IMR-90 (cell line): ENCODE results near the gene GFM1.

Experiments
- CHD1 ChIP-seq: IDR thresholded peaks from 2 replicates; pipeline ENCODE4 v1.6.1; 2012; ENCODE audit warnings: low read depth, low read length, improper control_type of control experiment
- POLR2A ChIP-seq: IDR thresholded peaks from 2 replicates; pipeline ENCODE4 v1.6.1; 2012; ENCODE audit warnings: mild to moderate bottlenecking, low read depth, low read length
- RFX5 ChIP-seq: IDR thresholded peaks from 2 replicates; pipeline ENCODE4 v1.8.0; 2012; ENCODE audit warnings: low read depth, mild to moderate bottlenecking, low read length, moderate library complexity
- USF2 ChIP-seq: fragments of 150-350 bp; IDR thresholded peaks from 2 replicates; pipeline ENCODE4 v1.6.1; 2017; ENCODE audit warnings: mild to moderate bottlenecking, antibody characterized with exemption, low read length, low read depth
- TF ChIP-seq, protein P1 (sequence below): conservative IDR thresholded peaks from 2 replicates; pipeline ENCODE4 v1.5.1; 2012; ENCODE audit warnings: mild to moderate bottlenecking, low read depth, low read length, improper control_type of control experiment

- TF ChIP-seq, protein P1, sequence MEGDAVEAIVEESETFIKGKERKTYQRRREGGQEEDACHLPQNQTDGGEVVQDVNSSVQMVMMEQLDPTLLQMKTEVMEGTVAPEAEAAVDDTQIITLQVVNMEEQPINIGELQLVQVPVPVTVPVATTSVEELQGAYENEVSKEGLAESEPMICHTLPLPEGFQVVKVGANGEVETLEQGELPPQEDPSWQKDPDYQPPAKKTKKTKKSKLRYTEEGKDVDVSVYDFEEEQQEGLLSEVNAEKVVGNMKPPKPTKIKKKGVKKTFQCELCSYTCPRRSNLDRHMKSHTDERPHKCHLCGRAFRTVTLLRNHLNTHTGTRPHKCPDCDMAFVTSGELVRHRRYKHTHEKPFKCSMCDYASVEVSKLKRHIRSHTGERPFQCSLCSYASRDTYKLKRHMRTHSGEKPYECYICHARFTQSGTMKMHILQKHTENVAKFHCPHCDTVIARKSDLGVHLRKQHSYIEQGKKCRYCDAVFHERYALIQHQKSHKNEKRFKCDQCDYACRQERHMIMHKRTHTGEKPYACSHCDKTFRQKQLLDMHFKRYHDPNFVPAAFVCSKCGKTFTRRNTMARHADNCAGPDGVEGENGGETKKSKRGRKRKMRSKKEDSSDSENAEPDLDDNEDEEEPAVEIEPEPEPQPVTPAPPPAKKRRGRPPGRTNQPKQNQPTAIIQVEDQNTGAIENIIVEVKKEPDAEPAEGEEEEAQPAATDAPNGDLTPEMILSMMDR, result no peak
- TF ChIP-seq RFX5 (no peak), CHD1 (no peak), USF2 (no peak), POLR2A (no peak)
Measured at GRCh38 chr3:158625881-158626280, 18.4 kb upstream of the GFM1 start.
